ENCODE data around the gene THUMPD1. TPM values are rescaled to one million over a fixed set of nuclear protein-coding genes. Genes with fewer than 3 reads are reported as not detected.

The THUMPD1 gene
- total RNA-seq, 1 donor from 2014 or later, result 39.0 TPM

DNA sequence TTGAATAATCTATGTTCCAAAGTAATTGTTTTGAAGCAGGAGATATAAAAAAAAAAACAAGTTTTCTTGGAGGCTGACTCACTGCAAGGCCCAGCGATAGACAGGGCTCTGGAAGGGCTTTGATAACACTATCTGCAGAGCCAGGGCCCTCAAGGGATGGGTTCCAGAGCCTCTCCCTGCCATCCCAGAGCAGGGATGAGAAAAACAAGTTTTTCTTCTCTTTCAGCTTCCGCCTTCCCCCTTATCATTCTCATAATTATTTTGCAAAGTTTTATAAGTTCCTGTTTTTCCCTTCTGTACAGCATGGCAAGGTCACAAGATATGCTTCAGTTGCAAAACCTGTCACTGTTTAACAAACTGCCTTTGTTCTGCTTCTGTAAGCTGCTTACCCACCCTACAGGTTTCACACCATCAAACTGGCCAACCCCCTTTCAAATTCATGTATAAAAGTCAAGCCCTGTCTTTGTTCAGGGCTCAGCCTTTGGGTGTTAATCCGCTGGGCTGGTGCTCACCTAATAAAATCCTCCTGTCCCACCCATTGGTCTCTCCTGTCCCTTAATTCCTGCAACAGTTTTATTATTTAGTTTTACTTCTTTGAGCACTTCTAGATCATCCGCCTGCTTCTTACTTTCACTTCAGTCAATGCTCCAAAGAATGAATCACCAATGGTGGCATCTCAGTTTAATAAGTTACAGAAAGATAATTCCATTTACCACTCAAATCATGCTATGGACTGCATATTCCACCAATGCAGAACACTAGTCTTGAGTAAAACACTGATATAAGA is 5.6 kb upstream of the THUMPD1 start:
- Mint-ChIP-seq H3K27ac (peak overlapping the region; percentile 33), H3K36me3 (no peaks in the 10 kb centered on the region)

DNA sequence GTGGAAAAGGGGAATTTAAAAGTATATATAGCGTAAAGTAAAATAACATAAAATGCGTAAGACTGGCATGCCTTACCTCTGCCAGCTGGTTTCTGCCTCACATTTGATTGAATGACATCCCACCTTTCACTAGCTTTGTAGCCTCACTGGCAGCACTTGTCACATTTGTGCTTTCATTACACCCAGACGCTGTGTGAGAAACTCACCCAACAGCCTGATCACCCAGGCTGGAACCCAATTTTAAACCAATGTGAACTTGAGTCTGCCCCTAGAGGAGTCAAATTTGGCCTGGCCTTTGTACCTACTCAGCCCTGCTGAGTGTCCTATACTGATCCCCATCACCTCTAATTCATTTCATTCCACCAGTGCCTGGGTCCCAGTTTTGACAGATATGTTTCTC is 4.8 kb upstream of the THUMPD1 start:
- H3K27ac Mint-ChIP-seq, result peak overlapping the region; percentile 33
- TF ChIP-seq, protein P1, sequence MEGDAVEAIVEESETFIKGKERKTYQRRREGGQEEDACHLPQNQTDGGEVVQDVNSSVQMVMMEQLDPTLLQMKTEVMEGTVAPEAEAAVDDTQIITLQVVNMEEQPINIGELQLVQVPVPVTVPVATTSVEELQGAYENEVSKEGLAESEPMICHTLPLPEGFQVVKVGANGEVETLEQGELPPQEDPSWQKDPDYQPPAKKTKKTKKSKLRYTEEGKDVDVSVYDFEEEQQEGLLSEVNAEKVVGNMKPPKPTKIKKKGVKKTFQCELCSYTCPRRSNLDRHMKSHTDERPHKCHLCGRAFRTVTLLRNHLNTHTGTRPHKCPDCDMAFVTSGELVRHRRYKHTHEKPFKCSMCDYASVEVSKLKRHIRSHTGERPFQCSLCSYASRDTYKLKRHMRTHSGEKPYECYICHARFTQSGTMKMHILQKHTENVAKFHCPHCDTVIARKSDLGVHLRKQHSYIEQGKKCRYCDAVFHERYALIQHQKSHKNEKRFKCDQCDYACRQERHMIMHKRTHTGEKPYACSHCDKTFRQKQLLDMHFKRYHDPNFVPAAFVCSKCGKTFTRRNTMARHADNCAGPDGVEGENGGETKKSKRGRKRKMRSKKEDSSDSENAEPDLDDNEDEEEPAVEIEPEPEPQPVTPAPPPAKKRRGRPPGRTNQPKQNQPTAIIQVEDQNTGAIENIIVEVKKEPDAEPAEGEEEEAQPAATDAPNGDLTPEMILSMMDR (conservative IDR thresholded peaks at IDR 0.05), result no peak
- no peaks in the 10 kb centered on the region for H3K36me3 Mint-ChIP-seq
- H3K4me1 Mint-ChIP-seq (ENCODE audit: unreplicated experiment), result peaks cover 9% of the 10 kb centered on the region
- H3K4me3 Mint-ChIP-seq, result no peak overlapping the region
- H3K27me3 Mint-ChIP-seq, result no peaks in the 10 kb centered on the region
- DNase-seq (ENCODE audit: extremely low spot score, unreplicated experiment), result no peak
- H3K9me3 Mint-ChIP-seq, result no peaks in the 10 kb centered on the region

More for the DNA sequence above, 5.6 kb upstream of the THUMPD1 start:
- Mint-ChIP-seq H3K4me3 (no peak overlapping the region), H3K9me3 (no peaks in the 10 kb centered on the region), H3K4me1 (ENCODE audit: unreplicated experiment) (peaks cover 4% of the 10 kb centered on the region), H3K27me3 (no peaks in the 10 kb centered on the region)
- DNase-seq (ENCODE audit: extremely low spot score, unreplicated experiment), result no peak
- TF ChIP-seq, protein P1 (conservative IDR thresholded peaks at IDR 0.05), result no peak

DNA sequence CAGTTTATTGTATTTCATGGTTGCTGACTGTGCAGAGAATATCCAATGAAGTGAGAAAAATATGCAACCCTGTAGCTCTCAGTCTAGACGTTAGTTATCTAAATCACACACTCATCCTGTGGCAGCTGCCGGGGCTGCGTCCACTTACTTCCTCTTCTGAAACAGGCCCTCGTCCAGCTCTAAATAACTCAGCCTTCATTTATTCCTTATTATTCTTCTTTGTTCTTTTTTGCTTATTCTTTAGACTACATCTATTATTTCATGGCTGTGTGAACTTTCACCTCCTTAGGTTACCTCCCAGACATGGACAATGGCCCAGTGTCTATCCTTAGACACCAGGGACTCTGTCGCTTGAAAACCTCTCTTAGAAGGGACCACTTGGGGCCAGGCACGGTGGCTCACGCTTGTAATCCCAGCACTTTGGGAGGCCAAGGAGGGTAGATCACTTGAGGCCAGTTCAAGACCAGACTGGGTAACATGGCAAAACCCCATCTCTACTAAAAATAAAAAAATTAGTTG is 3.4 kb upstream of the THUMPD1 start:
- no peaks in the 10 kb centered on the region for H3K9me3 Mint-ChIP-seq
- no peak for DNase-seq (ENCODE audit: extremely low spot score, unreplicated experiment)
- no peaks in the 10 kb centered on the region for H3K27me3 Mint-ChIP-seq
- H3K4me1 Mint-ChIP-seq (ENCODE audit: unreplicated experiment), result peaks cover 15% of the 10 kb centered on the region
- TF ChIP-seq, protein P1 (conservative IDR thresholded peaks at IDR 0.05), result no peak
- H3K36me3 Mint-ChIP-seq, result no peaks in the 10 kb centered on the region
- H3K4me3 Mint-ChIP-seq, result peak overlapping the region; percentile 58
- H3K27ac Mint-ChIP-seq, result no peak overlapping the region

DNA sequence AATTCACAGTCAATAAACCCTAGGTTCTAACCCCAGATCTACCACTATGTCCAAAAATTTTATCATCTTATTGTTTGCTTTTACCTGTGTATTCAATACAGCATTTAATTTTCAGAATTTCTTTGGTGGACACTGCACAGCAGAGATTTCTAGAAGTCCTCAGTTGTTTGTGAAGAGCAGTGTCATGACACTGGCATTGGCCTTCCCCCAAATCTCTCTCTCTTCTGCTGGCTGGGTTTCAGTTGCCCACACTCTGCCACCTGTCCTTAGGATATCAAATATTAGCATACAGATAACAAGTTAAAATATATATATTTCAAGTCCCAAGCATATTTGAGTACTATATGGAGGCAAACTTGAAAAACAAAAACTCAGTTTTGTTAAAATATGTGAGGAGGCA is 2.0 kb upstream of the THUMPD1 start:
- Mint-ChIP-seq H3K9me3 (no peaks in the 10 kb centered on the region), H3K4me3 (peak overlapping the region; percentile 44), H3K27me3 (no peaks in the 10 kb centered on the region), H3K36me3 (peaks cover 4% of the 10 kb centered on the region), H3K4me1 (ENCODE audit: unreplicated experiment) (peaks cover 17% of the 10 kb centered on the region), H3K27ac (peak overlapping the region; percentile 61)
- no peak for DNase-seq (ENCODE audit: extremely low spot score, unreplicated experiment)
- TF ChIP-seq, protein P1 (conservative IDR thresholded peaks at IDR 0.05), result no peak

DNA sequence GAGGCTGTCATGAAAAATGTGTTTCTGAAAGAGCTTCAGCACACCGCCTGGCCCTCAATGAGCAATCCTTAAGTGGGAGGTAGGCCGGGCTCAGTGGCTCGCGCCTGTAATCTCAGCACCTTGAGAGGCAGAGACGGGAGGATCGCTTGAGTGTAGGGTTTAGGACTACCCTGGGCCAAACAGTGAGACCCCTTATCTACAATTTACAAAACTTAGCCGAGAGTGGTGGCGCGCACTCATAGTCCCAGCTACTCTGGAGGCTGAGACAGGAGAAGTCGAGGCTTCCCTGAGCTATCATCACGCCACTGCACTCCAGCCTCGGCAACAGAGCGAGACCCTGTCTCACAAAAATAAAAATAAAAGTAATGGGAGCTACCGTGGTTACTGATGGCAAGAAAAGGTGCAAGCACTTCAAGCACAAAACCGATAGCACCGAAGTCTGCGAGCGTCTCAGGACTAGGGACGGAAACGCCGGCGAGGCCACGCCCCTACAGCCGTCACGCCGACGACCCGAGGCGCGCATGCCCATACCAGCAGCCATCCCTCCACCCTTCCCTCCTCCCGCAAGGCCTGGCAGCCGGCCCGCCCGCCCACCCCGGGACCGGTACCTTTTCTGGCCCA is 607 bp downstream of the THUMPD1 start:
- Mint-ChIP-seq H3K27me3 (no peaks in the 10 kb centered on the region), H3K4me1 (ENCODE audit: unreplicated experiment) (peaks cover 19% of the 10 kb centered on the region), H3K9me3 (no peaks in the 10 kb centered on the region), H3K27ac (peak overlapping the region; percentile 98), H3K4me3 (peak overlapping the region; percentile 97), H3K36me3 (peaks cover 11% of the 10 kb centered on the region)
- TF ChIP-seq, protein P1 (conservative IDR thresholded peaks at IDR 0.05), result no peak
- DNase-seq (ENCODE audit: extremely low spot score, unreplicated experiment), result peak; percentile 87

Measured in type B pancreatic cell (in vitro differentiated cells).